ENCODE data around the gene TMEM196.

DNA sequence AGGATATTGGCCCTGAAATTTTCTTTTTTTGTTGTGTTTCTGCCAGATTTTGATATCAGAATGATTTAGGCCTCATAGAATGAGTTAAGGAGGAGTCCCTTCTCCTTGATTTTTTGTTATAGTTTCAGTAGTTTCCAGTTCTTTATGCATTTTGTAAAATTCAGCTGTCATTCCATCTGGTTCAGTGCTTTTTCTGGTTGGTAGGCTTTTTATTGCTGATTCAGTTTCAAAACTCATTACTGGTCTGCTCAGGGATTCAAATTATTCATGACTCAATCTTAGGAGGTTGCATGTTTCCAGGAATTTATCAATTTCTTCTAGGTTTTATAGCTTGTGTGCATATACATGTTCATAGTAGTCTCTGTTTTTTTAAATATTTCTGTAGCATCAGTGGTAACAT is 10.1 kb upstream of the TMEM196 start:
- TF ChIP-seq EZH2 (IDR thresholded peaks at IDR 0.05; ENCODE audit: borderline replicate concordance, low read depth, low read length, severe bottlenecking) (no peak), CTCF (IDR thresholded peaks at IDR 0.05; ENCODE audit: borderline replicate concordance, extremely low read depth, low read length, poor library complexity, severe bottlenecking) (no peak)

Data from DND-41 (cell line).